B cell (primary cell): ENCODE results near the gene GTF3C4.

Experiments used
- EZH2 ChIP-seq: IDR thresholded peaks from 2 replicates; pipeline ENCODE4 v1.6.1; 2012; ENCODE audit warnings: borderline replicate concordance, low read depth, mild to moderate bottlenecking, moderate library complexity, low read length; ENCODE audit not compliant: insufficient read depth, poor library complexity, severe bottlenecking
- TF ChIP-seq, protein P1 (sequence below): fragments of 200-600 bp; IDR thresholded peaks from one replicate; pipeline ENCODE4 v1.8.0; 2022; ENCODE audit warnings: antibody characterized with exemption, mild to moderate bottlenecking

DNA sequence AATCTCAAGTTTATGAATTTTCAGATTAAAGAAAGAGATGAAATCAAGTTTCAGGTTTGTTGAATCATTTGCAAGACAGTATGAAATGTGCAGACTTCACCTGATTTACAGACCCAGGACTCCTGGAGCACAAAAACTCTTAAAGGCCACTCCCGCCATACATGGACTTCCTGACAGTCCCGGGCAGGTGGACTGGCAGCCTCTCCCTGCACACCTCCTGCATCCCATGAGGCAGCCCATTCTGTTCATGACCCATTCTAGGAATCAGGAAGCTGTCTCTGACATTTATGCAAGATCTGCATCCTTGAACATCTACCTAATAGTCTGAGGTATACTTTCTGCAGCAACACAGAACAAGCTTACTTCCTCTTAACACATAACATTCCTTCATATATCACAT is 6.4 kb upstream of the GTF3C4 start:
- TF ChIP-seq, protein P1, sequence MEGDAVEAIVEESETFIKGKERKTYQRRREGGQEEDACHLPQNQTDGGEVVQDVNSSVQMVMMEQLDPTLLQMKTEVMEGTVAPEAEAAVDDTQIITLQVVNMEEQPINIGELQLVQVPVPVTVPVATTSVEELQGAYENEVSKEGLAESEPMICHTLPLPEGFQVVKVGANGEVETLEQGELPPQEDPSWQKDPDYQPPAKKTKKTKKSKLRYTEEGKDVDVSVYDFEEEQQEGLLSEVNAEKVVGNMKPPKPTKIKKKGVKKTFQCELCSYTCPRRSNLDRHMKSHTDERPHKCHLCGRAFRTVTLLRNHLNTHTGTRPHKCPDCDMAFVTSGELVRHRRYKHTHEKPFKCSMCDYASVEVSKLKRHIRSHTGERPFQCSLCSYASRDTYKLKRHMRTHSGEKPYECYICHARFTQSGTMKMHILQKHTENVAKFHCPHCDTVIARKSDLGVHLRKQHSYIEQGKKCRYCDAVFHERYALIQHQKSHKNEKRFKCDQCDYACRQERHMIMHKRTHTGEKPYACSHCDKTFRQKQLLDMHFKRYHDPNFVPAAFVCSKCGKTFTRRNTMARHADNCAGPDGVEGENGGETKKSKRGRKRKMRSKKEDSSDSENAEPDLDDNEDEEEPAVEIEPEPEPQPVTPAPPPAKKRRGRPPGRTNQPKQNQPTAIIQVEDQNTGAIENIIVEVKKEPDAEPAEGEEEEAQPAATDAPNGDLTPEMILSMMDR, result no peak
- no peak for TF ChIP-seq EZH2
